ENCODE results near the gene SNRPA.

DNA sequence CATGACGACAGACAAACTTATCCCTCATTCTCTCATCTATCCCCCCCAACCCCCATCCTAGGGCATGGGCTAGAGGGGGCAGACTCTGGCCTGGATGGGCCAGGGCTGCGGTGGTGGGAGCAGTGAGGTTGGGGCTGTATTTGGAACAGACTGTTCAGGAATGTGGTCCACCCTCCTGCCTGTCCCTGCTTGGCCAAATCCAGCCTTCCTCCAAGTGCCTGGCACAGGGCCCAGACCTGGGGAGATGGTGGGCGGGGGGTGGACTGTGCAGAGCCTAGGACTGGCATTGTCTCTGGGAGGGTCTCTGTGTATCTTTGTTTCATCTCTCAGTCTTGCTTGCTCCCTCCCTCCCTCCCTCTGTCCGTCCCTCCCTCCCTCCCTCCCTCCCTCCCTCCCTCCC is 62.2 kb downstream of the SNRPA start:
- TF ChIP-seq GATA2 (IDR thresholded peaks at IDR 0.05; ENCODE audit: low read depth, low read length) = no peak
- no peak for TF ChIP-seq GATA3 (IDR thresholded peaks at IDR 0.05; ENCODE audit: low read depth, low read length)

Data from SH-SY5Y (cell line).